ENCODE measurements around the gene CYP2C19.

GRCh38 chr10:94853065-94853464 lies 90.6 kb downstream of the CYP2C19 start:
- TF ChIP-seq CTCF (IDR thresholded peaks at IDR 0.05), result no peak
- no peak for TF ChIP-seq POLR2A (IDR thresholded peaks at IDR 0.05)

Measured in heart left ventricle (tissue), 13 donors.